Fibroblast of gingiva (primary cell): Measurements from ENCODE around the gene IQCF2.
"Not testable (repeated sequence)": the region's sequence is repeated elsewhere in the genome, so short reads cannot be mapped to it uniquely, and the experiment has no call there.

Experiments
- DNase-seq: peaks from one replicate; pipeline ENCODE4 v3.0.0-alpha.2; 2011; ENCODE audit warnings: low read depth

IQCF2 gene

DNA sequence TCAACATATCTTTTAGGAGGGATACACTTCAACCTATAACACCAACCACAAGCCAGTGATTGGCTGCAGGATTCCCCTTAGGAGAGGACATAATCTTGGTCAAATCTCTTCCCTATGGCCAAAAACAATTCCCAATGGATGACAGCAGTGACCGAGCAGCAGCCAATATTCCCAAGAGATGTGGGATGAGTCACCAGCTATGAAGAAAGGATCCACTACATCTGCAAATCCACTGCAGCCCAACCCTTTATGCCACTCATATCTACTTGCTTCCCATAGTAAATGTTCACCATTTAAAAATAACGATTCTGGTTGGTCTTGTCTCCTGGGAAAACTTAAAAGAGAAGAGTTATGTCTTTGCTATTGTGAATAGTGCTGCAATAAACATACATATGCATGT is 18.5 kb downstream of the IQCF2 start:
- no peak for DNase-seq

GRCh38 chr3:51886447-51886846 is 25.0 kb downstream of the IQCF2 start:
- no peak for DNase-seq

GRCh38 chr3:51887620-51888019 is 26.2 kb downstream of the IQCF2 start:
- no peak for DNase-seq

GRCh38 chr3:51888463-51889105 is 27.2 kb downstream of the IQCF2 start:
- no peak for DNase-seq

DNA sequence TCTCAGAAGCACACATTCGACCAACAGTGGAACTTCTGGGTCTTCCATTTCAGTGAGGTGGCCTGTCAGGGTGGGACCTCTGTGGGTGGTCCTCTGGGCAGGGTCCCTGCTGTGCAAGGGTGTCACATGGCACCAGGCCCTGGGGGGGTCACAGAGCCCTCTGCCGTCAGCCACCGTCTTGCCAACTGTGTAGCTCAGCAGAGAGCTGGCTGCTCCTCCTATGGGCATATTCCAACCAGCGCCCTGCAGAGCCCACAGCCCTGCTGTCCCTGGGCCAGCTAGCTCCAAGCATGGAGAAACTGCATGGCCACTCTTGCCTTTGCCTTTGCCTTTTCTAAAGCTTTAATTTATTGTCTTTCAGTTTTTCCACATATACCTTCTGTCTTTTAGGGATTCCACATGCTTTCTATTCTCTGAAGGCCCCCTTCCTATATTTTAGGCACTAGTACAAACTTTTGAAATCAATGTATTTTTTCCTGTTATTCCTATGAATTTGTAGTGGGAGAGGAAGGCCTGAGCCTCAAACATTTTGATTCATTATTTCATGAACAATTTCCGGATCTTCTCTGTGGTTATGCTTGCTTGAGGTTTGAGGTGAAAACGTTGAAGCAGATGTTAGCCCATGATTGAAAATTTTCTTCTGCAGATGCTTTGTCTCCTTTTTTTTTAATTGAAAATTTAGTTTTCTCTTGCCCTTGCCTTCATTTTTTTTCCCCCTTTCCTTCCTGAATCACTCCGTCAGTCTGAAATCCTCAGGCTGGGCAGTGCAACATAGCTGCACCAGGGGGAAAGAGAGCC is 30.0 kb downstream of the IQCF2 start:
- DNase-seq = no peak

- no peak for DNase-seq
Measured at GRCh38 chr3:51894391-51894790, 33.0 kb downstream of the IQCF2 start.

DNA sequence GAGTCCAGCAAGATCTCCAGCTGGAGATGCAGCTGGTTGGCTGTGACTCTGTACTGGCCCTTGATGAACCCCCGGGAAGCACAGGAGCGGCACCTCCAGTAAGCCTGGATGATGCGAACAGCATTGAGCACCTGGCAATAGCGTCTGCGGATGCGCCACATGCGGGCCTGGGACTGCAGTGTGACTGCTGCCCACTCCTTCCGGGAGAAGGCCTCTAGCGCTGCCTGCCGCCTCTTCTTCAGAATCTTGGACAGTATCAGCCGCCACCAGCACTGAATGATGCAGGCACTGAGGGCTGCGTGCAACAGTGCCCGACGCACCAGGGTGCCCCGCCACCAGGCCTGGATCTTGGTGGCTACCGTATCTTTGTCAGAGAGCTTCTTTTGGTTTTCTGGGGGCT is 33.5 kb downstream of the IQCF2 start:
- DNase-seq = no peak

DNA sequence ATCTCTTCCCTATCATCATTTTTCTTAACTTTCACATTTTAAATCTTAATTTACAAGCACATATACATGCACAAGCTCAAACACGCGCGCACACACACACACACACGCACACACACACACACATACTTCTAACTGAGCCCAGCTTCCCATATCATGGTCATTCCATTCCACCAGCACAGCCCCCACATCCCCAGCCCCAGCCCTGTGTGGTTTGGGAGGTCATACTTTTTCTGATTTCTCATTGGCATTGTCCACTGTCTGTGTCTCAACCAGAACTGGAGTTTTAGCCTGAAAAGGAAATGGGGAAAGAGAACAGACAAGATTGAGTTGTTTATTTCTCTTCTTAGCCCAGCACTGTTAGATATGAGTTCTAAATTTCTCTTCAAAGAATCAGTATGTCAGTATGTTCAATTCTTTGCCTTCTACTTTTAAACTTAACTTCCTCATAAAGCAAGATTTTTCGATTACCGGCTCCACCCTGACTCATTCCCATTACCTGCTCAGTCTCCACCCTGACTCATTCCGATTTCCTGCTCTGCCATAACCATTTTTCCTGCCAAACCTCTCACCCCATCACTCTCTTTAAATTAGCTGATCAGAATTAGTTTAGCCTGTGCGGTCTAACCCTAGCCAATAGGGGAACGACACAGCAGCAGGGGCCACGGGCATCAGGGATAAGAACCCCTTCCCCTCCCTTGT is 35.3 kb downstream of the IQCF2 start:
- DNase-seq = no peak

GRCh38 chr3:51897391-51897790 is 36.0 kb downstream of the IQCF2 start:
- DNase-seq = no peak

- not testable (repeated sequence) for DNase-seq
Measured at GRCh38 chr3:51900043-51900442, 38.6 kb downstream of the IQCF2 start.

GRCh38 chr3:51902361-51902760 is 40.9 kb downstream of the IQCF2 start:
- DNase-seq = not testable (repeated sequence)

DNA sequence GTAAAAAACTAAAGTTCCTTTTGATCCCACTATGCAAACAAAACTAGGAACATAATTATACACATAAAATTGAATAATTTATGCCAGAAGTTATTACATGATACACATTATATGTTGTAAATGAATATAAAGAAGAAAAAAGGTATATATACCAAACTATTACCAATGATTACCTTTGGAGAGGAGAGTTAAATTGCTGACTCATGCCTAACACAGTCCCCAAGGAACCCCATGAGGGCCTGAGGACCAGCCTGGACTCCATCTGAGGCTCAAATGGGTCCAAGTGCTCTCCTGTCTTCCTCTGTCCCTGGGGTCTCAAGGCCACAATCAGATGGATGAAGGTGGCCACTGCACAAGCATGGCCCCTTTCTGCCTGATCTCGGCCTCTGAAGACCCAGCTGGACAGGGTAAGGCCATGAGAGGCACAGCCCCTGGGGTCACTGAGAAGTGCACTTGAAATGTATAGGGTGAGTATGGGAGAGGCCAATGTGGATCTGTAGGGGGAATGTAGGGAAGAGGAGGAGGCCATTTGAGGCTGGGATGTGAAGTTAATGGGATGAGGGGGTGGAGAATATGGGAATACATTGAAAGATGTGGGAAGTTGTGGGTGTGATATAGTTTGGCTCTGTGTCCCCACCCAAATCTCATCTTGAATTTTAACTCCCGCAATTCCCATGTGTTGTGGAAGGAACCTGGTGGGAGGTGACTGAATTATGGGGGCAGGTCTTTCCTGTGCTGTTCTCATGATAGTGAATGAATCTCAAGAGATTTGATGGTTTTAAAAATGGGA is 42.8 kb downstream of the IQCF2 start:
- DNase-seq = no peak

DNA sequence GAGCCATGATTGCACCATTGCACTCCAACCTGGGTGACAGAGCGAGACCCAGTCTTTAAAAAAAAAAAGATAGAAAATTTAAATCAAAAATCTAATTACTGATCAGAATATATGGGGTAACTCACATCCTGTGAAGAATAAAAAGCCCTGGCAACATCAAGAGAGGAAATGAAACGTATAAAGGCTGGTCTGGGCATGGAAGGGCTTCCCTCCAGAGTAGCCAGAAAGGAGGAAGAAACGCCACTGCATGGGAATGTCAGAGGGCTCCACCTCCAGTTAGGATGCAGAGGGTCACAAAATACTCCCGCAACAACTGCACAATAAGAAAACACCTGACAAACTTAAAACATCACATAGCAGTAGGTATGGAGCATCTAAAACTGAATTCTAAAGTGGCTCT is 46.6 kb downstream of the IQCF2 start:
- no peak for DNase-seq
